ENCODE data around the gene SFMBT1.

The SFMBT1 gene, protein sequence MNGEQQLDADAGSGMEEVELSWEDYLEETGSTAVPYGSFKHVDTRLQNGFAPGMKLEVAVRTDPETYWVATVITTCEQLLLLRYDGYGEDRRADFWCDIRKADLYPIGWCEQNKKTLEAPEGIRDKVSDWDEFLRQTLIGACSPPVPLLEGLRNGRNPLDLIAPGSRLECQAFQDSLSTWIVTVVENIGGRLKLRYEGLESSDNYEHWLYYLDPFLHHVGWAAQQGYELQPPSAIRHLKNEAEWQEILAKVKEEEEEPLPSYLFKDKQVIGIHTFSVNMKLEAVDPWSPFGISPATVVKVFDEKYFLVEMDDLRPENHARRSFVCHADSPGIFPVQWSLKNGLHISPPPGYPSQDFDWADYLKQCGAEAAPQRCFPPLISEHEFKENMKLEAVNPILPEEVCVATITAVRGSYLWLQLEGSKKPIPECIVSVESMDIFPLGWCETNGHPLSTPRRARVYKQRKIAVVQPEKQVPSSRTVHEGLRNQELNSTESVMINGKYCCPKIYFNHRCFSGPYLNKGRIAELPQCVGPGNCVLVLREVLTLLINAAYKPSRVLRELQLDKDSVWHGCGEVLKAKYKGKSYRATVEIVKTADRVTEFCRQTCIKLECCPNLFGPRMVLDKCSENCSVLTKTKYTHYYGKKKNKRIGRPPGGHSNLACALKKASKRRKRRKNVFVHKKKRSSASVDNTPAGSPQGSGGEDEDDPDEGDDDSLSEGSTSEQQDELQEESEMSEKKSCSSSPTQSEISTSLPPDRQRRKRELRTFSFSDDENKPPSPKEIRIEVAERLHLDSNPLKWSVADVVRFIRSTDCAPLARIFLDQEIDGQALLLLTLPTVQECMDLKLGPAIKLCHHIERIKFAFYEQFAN

DNA sequence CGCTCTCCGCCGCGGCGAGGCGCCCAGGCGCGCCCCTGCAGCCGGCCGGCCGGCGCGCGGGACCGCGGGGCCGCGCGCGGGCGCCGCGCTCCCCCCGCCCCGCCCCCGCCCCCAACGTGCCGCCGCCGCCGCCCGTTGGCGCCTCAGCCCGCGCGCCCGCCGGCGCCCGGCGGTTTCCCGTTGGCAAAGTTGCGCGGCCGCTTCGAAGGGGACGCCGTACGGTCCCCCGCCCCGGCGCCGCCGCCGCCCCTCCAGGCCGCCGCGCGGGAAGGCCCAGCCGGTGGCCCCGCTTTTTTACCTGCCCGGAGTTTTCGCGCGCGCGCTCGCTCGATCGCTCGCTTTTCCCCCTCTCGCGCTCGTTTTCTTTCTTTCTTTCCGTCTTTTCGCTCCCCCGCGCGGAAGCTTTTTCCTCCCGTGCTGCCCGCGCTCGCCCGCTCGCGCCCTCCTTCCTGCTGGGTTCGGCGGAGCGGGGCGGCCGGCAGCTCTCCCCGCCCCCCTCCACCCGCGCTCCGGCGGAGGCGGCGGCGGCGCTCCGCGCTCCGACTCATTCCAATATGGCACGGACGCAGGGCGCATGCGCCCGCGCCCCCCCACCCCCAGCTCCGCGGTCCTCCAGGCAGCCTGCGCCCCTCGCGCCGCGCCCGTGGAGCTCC lies at the start of gene SFMBT1:
Gene SFMBT1 (minus strand): TSS at position 556 of the 653 bp plus-strand sequence. CDS start 76,945 bp downstream, outside the sequence.
- H3K4me3 ChIP-seq (ENCODE audit: low read depth, low read length) = peak within 1 kb of the TSS; percentile 64
- DNase-seq (ENCODE audit: low read depth) = no peak
- TF ChIP-seq, protein P1, sequence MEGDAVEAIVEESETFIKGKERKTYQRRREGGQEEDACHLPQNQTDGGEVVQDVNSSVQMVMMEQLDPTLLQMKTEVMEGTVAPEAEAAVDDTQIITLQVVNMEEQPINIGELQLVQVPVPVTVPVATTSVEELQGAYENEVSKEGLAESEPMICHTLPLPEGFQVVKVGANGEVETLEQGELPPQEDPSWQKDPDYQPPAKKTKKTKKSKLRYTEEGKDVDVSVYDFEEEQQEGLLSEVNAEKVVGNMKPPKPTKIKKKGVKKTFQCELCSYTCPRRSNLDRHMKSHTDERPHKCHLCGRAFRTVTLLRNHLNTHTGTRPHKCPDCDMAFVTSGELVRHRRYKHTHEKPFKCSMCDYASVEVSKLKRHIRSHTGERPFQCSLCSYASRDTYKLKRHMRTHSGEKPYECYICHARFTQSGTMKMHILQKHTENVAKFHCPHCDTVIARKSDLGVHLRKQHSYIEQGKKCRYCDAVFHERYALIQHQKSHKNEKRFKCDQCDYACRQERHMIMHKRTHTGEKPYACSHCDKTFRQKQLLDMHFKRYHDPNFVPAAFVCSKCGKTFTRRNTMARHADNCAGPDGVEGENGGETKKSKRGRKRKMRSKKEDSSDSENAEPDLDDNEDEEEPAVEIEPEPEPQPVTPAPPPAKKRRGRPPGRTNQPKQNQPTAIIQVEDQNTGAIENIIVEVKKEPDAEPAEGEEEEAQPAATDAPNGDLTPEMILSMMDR (IDR thresholded peaks at IDR 0.05; ENCODE audit: control insufficient read depth, extremely low read depth, insufficient read depth) = no peak

DNA sequence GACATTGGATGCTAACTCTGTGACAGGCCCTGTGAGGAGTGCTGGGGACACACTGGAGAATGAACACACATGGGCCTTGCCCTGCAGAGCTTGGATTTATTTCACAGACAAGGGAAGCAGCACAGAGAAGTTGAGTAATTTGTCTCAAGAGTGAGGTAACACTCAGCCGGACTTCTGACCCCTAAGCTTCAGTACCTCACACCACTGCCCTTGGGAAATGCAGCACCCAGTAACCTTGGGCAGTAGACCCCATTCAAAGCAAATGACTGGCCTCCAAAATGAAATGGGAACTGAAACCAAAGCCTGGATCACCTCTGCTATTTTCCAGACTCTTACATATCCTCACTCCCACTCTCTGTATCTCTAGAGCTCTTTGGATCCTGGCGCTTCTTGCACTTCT lies 47.1 kb upstream of the SFMBT1 start:
- DNase-seq (ENCODE audit: low read depth) = no peak
- no peak overlapping the region for H3K4me3 ChIP-seq (ENCODE audit: low read depth, low read length)
- TF ChIP-seq, protein P1 (IDR thresholded peaks at IDR 0.05; ENCODE audit: control insufficient read depth, extremely low read depth, insufficient read depth) = no peak

DNA sequence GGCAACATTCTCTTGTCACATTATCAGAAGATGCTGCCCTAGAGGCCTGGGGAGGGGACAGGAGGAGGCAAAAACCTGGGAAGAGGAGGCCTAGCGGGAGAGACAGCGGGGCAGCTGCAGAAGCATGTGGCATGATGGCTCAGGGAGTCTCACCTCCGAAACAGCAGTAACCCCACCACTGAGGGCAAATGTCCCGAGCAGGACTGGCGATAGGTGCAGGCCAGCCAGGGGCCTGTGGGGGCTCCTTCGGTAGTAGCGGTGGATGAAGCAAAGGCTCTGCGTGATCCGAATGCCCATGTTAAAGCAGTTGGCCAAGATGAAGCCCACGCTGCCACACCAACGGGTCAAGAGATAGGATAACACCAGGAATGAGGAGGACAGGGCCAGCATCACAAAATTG lies 46.3 kb upstream of the SFMBT1 start:
- H3K4me3 ChIP-seq (ENCODE audit: low read depth, low read length) = no peak overlapping the region
- TF ChIP-seq, protein P1 (IDR thresholded peaks at IDR 0.05; ENCODE audit: control insufficient read depth, extremely low read depth, insufficient read depth) = no peak
- no peak for DNase-seq (ENCODE audit: low read depth)

DNA sequence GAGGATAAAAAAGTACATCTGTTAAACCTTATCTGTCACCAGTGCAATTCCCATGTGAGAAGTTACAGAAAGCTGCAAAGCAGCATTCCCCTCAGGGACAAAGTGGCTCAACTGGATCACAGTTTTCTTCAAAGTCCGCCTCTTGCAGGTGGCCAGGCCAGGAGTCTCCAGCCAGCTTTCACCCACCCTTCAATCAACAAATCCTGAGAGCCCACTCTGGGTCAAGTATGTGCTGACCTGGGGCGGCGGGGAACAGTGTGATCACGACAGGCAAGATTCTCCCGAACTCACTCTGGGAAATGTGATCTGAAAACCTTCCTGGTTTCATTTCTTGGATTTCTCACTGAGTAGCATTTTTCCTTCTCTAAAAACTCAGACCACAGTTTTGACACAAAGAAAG lies 45.1 kb upstream of the SFMBT1 start:
- H3K4me3 ChIP-seq (ENCODE audit: low read depth, low read length) = no peak overlapping the region
- TF ChIP-seq, protein P1 (IDR thresholded peaks at IDR 0.05; ENCODE audit: control insufficient read depth, extremely low read depth, insufficient read depth) = no peak

DNA sequence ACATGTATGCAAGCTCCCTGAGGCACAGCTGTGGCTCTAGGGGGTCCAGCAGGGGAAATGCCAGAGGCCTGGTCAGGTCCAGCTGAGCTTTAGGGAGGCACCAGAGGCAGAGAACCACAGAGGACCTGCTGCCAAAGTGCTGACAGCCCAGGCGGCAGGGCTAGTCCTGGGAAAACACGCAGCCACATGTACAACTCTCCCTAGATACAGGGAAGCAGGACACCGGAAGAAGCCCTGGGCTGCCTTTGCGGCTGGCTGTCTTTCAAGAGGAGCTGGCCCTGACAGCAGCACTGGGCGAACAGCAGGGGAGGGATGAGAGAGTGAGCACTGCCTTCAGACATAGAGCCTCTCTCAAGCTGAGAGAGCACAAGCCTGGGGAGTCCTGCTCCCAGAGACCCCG lies 43.6 kb upstream of the SFMBT1 start:
- H3K4me3 ChIP-seq (ENCODE audit: low read depth, low read length) = no peak overlapping the region
- TF ChIP-seq, protein P1 (IDR thresholded peaks at IDR 0.05; ENCODE audit: control insufficient read depth, extremely low read depth, insufficient read depth) = no peak
- DNase-seq (ENCODE audit: low read depth) = no peak

More for the DNA sequence above, 45.1 kb upstream of the SFMBT1 start:
- no peak for DNase-seq (ENCODE audit: low read depth)

DNA sequence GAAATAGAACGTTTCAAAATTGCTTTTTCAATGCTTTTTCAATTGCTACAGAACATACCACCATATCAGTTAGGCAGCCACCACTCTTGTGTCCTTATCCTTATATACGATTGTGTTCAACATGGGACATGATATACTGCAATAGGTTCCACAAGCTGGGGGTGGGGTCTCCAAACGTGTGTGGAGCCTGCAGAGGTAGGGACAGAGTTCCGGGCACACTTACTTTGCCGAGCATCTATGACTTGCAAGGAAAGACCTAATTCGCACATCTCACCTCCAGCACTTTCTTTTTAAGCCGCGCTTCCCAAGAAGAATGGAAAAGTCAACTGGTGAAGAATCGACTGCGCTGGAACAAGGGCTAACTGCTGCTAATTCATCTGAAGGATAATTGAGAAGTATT lies 39.6 kb upstream of the SFMBT1 start:
- no peak for DNase-seq (ENCODE audit: low read depth)
- no peak overlapping the region for H3K4me3 ChIP-seq (ENCODE audit: low read depth, low read length)
- TF ChIP-seq, protein P1 (IDR thresholded peaks at IDR 0.05; ENCODE audit: control insufficient read depth, extremely low read depth, insufficient read depth) = no peak

Measured in LNCaP clone FGC (cell line).